ENCODE data around the gene SLC26A1. TPM values are rescaled to one million over a fixed set of nuclear protein-coding genes. Genes with fewer than 3 reads are reported as not detected.

The SLC26A1 gene
- 2.0 TPM for total RNA-seq

DNA sequence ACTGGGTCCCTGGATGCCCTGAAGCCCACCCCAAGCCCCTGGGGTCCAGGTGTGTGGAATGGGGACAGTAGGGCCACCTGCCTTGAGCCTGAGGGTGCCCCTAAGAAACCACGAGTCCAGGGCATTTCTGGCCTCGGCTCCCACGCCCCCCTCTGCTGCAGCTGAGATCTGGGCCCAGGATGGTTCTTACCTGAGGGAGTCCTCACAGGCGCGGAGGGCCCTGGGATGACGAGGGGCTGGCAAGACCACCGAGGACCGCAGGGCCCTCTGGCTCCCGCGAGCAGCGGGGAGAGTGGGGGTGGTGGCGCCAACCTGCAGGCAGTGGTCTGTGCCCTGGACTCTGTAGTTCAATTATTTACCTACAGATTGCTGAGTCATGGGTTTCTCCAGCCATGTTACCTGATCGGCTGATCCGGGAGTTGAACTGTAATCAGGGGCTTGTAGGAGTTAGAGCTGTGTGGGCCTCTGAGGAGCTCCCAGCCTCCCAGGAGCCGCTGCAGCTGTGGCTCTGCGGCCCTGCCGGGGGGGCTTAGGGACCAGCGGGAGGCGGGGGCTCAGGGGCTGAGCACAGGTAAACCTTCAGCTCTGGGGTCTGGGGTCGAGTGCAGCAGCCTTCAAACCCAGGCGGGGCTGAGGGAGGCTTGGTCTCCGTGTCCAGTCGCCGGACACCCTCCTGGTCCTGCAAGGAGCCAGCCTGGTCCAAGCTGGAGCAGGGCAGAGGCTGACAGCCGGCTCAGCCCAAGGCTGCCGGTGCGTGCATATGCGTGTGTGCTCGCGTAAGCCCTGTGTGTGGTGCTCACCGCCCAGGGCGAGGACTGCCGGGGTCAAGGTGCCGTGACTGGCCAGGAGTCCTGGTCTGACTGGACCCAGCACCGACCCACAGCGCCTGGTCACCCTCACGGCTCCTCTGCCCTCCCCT lies at the start of gene SLC26A1:
TSS of gene SLC26A1 (minus strand) at position 294 of the 919 bp plus-strand sequence. CDS start 1,701 bp downstream, outside the sequence.
- DNase-seq (ENCODE audit: low spot score in 2 of 2) (no peak), FAIRE-seq (no peak)

DNA sequence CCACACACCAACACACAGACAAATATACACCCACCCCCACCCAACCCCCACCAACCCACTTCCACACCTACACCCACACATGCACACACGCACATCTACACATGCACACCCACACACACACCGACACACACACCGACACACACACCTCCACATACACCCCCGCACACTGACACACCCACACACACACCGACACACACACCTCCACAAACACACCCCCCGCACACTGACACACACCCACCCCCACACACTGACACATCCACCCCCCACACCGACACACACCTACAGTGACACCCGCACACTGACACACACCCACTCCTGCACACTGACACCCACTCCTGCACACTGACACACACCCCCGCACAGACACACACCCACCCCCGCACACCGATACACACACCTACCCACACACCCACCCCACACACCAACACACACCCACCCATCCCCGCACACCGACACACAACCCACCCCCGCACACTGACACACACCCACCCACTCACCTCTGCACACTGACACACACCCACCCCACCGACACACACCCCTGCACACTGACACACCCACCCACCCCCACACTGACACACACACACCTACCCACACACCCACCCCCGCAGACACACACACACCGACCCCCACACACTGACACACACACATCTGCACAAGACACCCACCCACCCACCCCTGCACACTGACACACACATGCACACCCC lies 49.3 kb upstream of the SLC26A1 start:
- no peak for FAIRE-seq
- no peak for DNase-seq (ENCODE audit: low spot score in 2 of 2)

- DNase-seq (ENCODE audit: low spot score in 2 of 2) (no peak), FAIRE-seq (no peak)
These were observed 48.7 kb upstream of the SLC26A1 start for GRCh38 chr4:1041936-1042330.

DNA sequence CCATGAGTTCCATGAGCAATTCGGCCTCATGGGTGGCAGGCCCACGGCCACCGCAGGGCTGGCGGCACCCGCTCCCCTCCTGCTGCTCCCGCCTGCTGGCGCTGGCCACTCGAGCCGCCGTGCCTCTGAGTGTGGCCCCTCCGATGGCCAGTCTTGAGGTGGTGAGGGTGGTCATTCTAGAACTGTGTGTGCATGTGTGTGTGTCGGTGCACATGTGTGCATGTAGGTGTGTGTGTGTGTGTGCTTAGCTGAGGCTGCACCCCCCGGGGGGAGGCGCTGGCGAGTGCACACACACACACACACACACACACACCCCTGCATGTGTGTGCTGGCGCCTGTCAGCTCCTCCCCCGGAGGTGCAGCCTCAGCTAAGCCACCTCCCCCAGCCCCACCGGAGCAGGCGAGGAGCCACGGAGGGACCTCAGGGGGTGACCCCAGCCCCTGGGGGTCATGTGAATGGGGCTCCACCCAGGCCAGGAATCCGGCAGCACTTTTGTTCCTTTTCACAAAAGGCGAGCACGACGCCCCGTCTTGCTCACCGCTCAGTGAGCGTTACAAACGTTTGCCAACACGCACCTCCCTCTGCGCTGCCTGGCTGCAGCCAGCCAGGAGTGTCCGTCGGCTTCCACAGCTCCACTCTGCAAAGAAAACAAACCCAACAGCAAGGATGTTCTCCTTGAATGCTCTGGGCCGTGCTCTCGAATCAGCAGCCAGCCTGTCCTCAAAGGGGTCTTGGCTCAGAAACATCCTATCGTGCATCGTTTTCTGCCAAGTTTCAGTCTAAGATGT lies 48.1 kb upstream of the SLC26A1 start:
- FAIRE-seq = no peak

DNA sequence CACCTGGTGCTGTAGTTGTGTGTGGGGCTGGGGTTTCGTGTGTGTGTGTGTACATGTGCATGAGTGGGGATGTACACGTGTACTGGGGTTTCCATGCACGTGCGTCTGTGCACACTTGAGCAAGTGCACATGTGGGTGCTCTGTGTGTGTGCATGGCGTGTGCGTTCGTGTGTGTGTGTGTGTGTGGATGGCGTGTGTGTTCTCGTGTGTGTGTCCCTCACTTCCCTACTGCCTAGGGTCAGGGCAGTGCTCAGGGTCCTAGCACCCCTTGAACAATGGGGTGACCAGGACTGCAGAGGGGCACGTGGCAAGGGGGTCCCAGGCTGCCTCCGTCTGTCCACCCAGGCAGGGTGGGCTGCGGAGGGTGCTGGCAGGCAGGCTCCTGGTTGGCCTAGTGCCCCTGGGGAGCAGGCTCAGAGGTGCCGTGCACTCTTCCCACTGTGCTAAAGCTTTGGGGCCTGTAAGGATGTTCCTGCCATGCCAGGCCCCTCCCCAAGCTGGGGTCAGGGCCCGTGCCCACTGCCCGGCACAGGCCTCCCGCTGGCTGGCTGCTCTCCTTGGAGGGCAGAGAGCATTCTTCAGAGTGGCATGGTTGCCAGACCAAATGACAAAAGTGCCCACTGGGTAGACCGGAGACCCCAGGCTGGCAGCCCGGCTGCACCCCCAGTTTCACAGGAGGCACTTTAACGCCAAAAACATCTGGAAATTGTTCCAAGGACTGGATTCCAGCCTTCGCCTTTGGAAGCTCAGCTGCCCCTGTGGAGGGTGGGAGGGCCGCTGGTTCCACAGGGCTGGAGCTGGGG lies 47.3 kb upstream of the SLC26A1 start:
- FAIRE-seq = no peak
- DNase-seq (ENCODE audit: low spot score in 2 of 2) = no peak

More for the DNA sequence above, 48.1 kb upstream of the SLC26A1 start:
- no peak for DNase-seq (ENCODE audit: low spot score in 2 of 2)

- DNase-seq (ENCODE audit: low spot score in 2 of 2) = no peak
These were observed 46.5 kb upstream of the SLC26A1 start for GRCh38 chr4:1039493-1040343.

DNA sequence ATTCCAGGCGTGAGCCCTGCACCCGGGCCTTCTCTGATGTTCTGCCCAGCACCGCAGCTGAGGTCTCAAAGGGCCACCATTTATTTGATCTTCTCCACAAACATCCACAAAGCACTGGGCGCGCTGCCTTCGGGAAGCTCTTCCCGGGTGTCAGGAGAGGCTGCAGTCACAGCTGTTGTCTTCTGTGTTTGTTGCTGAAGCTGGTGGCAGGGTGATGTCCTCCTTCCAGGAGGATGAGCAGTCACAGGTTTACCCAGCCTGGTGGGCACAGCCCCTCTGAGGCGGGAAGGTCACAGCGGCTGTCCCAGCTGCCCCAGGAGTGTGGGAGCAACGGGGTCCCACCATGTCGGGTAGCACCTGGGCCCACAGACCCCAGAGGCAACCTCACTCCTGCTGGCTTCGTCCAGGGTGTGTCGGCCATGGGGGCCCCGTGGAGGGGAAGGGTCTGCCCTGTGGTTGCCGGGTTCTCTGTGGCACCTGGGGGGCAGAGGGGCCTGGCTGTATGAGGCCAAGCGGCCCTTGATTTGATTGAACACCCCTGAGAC lies 45.8 kb upstream of the SLC26A1 start:
- FAIRE-seq (no peak), DNase-seq (ENCODE audit: low spot score in 2 of 2) (no peak)

More at GRCh38 chr4:1039493-1040343, 46.5 kb upstream of the SLC26A1 start:
- no peak for FAIRE-seq

- DNase-seq (ENCODE audit: low spot score in 2 of 2) (no peak), FAIRE-seq (no peak)
These were observed 44.0 kb upstream of the SLC26A1 start for GRCh38 chr4:1036976-1037810.

- DNase-seq (ENCODE audit: low spot score in 2 of 2) = no peak
These were observed 42.9 kb upstream of the SLC26A1 start for GRCh38 chr4:1036095-1036494.

DNA sequence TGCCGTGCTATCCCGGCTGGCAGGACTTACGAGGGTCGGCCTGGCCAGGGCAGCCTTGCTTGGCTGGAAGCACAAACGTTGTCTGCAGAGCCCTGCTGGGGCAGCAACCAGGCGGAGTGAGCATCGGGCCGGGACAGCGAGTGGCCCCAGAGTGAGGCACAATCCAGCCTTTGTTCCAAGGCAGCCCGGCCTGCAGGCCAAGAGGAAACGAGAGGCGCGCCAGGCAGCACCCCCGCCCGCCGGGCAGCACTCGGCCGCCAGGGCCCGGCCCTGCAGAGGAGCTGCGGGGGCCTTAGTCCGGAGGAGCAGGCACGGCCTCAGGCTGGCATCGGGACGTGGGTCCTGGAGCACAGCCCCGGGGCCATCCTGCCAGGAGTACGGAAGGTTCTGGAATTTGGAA lies 42.3 kb upstream of the SLC26A1 start:
- peak; percentile 88 to 92 for DNase-seq (ENCODE audit: low spot score in 2 of 2)

More at GRCh38 chr4:1036095-1036494, 42.9 kb upstream of the SLC26A1 start:
- no peak for FAIRE-seq

GRCh38 chr4:1033840-1034551 lies 40.8 kb upstream of the SLC26A1 start:
- no peak for FAIRE-seq

More for the DNA sequence above, 42.3 kb upstream of the SLC26A1 start:
- no peak for FAIRE-seq

GRCh38 chr4:1032861-1033260 lies 39.7 kb upstream of the SLC26A1 start:
- FAIRE-seq = no peak
- DNase-seq (ENCODE audit: low spot score in 2 of 2) = no peak

More at GRCh38 chr4:1033840-1034551, 40.8 kb upstream of the SLC26A1 start:
- peak in 1 of 2 donors; percentile 72 for DNase-seq (ENCODE audit: low spot score in 2 of 2)

DNA sequence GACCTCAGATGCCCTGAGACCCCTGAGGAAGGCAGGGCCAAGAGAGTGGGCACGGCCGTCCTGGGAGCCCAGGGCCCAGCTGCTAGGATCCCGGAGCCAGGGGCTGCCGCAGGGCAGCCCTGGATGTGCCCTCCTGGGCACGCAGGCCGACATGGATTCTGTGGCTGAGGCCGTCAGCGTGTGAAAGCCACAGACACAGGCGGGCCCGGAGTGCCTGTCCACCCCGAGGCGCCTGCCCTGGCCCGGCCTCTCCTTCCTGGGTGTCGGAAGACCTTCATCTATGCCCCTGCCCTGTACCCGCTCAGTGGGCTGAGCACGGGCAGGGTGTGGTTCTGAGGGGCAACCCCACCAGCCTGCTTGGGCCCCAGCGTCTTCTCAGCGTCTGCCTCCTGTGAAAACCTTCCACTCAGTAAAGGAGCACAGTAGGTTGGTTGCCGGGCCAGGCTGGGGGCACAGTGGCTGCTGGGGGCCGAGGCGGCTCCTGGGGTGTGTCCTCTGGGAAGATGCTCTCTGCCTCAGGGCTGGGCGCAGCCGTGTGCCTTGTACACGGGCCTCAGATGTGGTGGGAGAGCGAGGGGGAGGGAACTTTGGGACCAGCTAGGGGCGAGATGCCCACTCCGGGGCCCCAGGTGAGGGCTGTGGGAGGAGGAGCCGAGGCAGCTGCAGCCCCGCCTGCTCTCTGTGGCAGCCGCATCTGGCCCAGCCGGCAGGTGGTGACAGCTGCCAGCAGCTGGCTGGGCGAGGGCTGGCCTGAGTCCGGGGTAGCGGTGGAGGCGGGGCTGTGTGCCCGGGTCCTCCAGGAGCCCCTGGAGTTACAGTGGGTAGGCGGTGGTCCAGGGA lies 39.0 kb upstream of the SLC26A1 start:
- FAIRE-seq (no peak), DNase-seq (ENCODE audit: low spot score in 2 of 2) (no peak)

GRCh38 chr4:1031346-1031745 lies 38.1 kb upstream of the SLC26A1 start:
- no peak for FAIRE-seq
- DNase-seq (ENCODE audit: low spot score in 2 of 2) = no peak

GRCh38 chr4:1030559-1030958 lies 37.4 kb upstream of the SLC26A1 start:
- FAIRE-seq = no peak

DNA sequence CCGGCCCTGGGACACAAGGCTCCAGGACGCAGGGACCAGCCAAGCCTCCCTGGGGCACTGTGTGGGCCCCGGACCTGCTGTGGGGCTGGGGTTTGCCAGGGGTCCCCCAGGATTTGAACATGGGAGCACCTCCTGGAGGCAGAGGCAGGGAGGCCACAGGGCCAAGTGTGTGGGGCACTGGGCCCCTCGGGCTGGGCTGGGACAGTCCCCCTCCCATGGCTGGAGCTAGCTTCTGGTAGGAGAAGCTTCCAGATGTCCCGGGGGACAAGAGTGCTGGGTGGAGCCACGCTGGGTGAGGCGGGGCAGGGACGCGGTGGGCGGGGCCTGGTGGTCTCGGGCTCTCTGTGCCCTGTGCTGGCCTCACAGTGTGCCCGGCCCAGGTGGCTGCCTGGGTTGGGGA lies 36.8 kb upstream of the SLC26A1 start:
- no peak for DNase-seq (ENCODE audit: low spot score in 2 of 2)
- FAIRE-seq = no peak

More at GRCh38 chr4:1030559-1030958, 37.4 kb upstream of the SLC26A1 start:
- no peak for DNase-seq (ENCODE audit: low spot score in 2 of 2)
